Prostate gland (tissue), 2 donors: ENCODE data around the gene COLEC11.

Source experiments
- CTCF ChIP-seq, 4 experiments: fragments of 200-600 bp in 2 of 4; fragments of 450-650 bp in 2 of 4; sonication (generic) in 2 of 4; IDR thresholded peaks; 1 replicate in 3 of 4; 2 replicates in 1 of 4; pipeline ENCODE4 v1.5.1; 2016 to 2019; ENCODE audit warnings: antibody characterized with exemption in 4 of 4, mild to moderate bottlenecking in 2 of 4, moderate library complexity in 2 of 4
- POLR2A ChIP-seq: fragments of 450-650 bp; IDR thresholded peaks from one replicate; pipeline ENCODE4 v1.6.1; 2016; ENCODE audit warnings: antibody characterized with exemption, mild to moderate bottlenecking

DNA sequence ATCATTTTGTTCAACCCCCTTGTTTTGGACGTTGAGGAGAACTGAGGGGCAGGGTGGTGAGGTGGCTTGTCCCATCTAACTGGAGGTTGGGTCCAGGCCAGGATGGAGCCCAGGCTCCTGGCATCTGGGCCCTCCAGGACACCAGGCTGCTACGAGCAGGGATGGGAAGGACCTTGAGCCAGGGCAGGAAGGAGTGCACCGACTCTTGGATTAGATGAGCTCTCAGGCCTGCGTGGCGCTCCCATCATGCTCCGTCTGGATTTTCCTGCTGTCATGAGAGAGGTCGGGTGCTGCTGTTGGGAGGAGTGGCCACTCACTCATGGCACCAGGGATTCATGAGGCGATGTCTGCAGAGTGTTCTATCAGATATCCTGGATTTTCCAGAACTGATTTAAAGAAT, 44.7 kb downstream of the COLEC11 start:
- TF ChIP-seq CTCF (IDR thresholded peaks at IDR 0.05) = no peak
- no peak for TF ChIP-seq POLR2A
